Measurements from ENCODE around the gene TALDO1. TPM values are rescaled to one million over a fixed set of nuclear protein-coding genes. Genes with fewer than 3 reads are reported as not detected.

The TALDO1 gene
- total RNA-seq, 1 experiment from 2014 or later: 314 TPM

- TF ChIP-seq, protein P1, sequence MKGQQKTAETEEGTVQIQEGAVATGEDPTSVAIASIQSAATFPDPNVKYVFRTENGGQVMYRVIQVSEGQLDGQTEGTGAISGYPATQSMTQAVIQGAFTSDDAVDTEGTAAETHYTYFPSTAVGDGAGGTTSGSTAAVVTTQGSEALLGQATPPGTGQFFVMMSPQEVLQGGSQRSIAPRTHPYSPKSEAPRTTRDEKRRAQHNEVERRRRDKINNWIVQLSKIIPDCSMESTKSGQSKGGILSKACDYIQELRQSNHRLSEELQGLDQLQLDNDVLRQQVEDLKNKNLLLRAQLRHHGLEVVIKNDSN (CRISPR knock-in tag; IDR thresholded peaks at IDR 0.05): peak; percentile 85
- TF ChIP-seq SP1 (CRISPR knock-in tag; conservative IDR thresholded peaks at IDR 0.05) (peak; percentile 80), NFYB (CRISPR knock-in tag; conservative IDR thresholded peaks at IDR 0.05; ENCODE audit: low read depth) (no peak), ARID4B (CRISPR knock-in tag; IDR thresholded peaks at IDR 0.05; ENCODE audit: borderline replicate concordance) (peak; percentile 36; the same call in 1 of the 2 replicates), FOXP1 (CRISPR knock-in tag; IDR thresholded peaks at IDR 0.05; ENCODE audit: borderline replicate concordance) (no peak), ZNF396 (CRISPR knock-in tag; IDR thresholded peaks at IDR 0.05; ENCODE audit: borderline replicate concordance) (no peak), ZNF232 (CRISPR knock-in tag; IDR thresholded peaks at IDR 0.05) (peak; percentile 83; the same call in 1 of the 2 replicates), FOXK1 (CRISPR knock-in tag; IDR thresholded peaks at IDR 0.05) (no peak), ETV6 (CRISPR knock-in tag; IDR thresholded peaks at IDR 0.05) (no peak), ZNF317 (CRISPR knock-in tag; IDR thresholded peaks at IDR 0.05; ENCODE audit: borderline replicate concordance, low read depth) (no peak)
- TF ChIP-seq, protein P2, sequence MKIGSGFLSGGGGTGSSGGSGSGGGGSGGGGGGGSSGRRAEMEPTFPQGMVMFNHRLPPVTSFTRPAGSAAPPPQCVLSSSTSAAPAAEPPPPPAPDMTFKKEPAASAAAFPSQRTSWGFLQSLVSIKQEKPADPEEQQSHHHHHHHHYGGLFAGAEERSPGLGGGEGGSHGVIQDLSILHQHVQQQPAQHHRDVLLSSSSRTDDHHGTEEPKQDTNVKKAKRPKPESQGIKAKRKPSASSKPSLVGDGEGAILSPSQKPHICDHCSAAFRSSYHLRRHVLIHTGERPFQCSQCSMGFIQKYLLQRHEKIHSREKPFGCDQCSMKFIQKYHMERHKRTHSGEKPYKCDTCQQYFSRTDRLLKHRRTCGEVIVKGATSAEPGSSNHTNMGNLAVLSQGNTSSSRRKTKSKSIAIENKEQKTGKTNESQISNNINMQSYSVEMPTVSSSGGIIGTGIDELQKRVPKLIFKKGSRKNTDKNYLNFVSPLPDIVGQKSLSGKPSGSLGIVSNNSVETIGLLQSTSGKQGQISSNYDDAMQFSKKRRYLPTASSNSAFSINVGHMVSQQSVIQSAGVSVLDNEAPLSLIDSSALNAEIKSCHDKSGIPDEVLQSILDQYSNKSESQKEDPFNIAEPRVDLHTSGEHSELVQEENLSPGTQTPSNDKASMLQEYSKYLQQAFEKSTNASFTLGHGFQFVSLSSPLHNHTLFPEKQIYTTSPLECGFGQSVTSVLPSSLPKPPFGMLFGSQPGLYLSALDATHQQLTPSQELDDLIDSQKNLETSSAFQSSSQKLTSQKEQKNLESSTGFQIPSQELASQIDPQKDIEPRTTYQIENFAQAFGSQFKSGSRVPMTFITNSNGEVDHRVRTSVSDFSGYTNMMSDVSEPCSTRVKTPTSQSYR (CRISPR knock-in tag; IDR thresholded peaks at IDR 0.05): no peak
- TF ChIP-seq, protein P3, sequence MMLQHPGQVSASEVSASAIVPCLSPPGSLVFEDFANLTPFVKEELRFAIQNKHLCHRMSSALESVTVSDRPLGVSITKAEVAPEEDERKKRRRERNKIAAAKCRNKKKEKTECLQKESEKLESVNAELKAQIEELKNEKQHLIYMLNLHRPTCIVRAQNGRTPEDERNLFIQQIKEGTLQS (CRISPR knock-in tag; conservative IDR thresholded peaks at IDR 0.05): no peak
- TF ChIP-seq, protein P4, sequence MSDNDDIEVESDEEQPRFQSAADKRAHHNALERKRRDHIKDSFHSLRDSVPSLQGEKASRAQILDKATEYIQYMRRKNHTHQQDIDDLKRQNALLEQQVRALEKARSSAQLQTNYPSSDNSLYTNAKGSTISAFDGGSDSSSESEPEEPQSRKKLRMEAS (CRISPR knock-in tag; IDR thresholded peaks at IDR 0.05): peak; percentile 84
Measured at GRCh38 chr11:727859-728748, 19.2 kb upstream of the TALDO1 start (continued).

DNA sequence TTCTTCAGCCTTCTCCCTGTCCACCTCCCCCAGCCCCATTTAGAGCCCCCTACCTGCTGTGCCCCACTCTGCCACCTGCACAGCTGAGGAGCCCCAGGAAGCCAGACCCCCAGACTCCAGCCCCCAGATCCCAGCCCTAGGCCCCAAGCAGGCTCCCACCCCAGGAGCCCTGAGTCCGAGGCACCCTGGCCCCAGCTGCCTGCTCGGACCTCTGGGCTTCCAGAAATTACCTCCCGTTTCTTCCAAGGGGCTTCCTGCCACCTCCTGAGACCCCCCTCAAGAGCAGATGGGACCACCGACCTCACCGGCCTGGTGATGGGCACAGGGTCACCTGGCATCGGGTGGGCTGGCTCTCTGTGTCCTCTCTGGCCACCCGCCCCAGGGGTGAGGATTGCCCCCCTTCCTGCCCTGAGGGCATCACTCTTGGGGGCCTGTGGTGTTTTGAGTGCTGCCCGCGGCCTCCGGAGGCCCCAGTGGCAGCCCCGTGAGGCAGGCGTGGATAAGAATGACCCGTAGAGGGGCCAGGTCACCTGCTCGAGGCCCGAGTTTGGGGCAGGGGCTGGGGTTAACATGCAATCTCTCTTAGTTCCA lies 18.3 kb upstream of the TALDO1 start:
- ChIA-PET CTCF (interaction anchor here (0.6 to 6.6 kb wide), 15 partner anchors 8 to 522 kb away, joined by 3 to 94 read pairs (median 8); partner anchors contain the start of genes DEAF1, EPS8L2, TALDO1 and TMEM80), POLR2A (no interaction called here)
- peaks cover 8% of the 10 kb centered on the region for H3K27me3 Mint-ChIP-seq (ENCODE audit: low read depth)
- TF ChIP-seq PREB (CRISPR knock-in tag; IDR thresholded peaks at IDR 0.05; ENCODE audit: borderline replicate concordance): no peak
- TF ChIP-seq, protein P4 (CRISPR knock-in tag; IDR thresholded peaks at IDR 0.05): no peak
- no peak for TF ChIP-seq SOX15 (CRISPR knock-in tag; IDR thresholded peaks at IDR 0.05)
- no peak for TF ChIP-seq ZNF138 (CRISPR knock-in tag; conservative IDR thresholded peaks at IDR 0.05)
- TF ChIP-seq, protein P5, sequence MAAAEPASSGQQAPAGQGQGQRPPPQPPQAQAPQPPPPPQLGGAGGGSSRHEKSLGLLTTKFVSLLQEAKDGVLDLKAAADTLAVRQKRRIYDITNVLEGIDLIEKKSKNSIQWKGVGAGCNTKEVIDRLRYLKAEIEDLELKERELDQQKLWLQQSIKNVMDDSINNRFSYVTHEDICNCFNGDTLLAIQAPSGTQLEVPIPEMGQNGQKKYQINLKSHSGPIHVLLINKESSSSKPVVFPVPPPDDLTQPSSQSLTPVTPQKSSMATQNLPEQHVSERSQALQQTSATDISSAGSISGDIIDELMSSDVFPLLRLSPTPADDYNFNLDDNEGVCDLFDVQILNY (CRISPR knock-in tag; IDR thresholded peaks at IDR 0.05): no peak
- no peak overlapping the region for H3K4me3 Mint-ChIP-seq
- ATAC-seq (no peak), DNase-seq (ENCODE audit: low spot score) (no peak)
- H3K36me3 Mint-ChIP-seq: no peaks in the 10 kb centered on the region
- H3K4me1 Mint-ChIP-seq: peaks cover 8% of the 10 kb centered on the region
- H3K27ac Mint-ChIP-seq: no peak overlapping the region
- H3K9me3 Mint-ChIP-seq: no peaks in the 10 kb centered on the region

Measured in WTC11 (cell line).